ENCODE results near the gene C2CD5.
"Not testable (repeated sequence)": the region's sequence is repeated elsewhere in the genome, so short reads cannot be mapped to it uniquely, and the experiment has no call there.

The C2CD5 gene

GRCh38 chr12:22535478-22535877 is 8.9 kb downstream of the C2CD5 start:
- no peak for DNase-seq (ENCODE audit: low read depth)

- DNase-seq (ENCODE audit: low read depth), result no peak
Measured at GRCh38 chr12:22535038-22535437, 9.3 kb downstream of the C2CD5 start.

- DNase-seq (ENCODE audit: low read depth), result no peak
Measured at GRCh38 chr12:22533155-22533554, 11.2 kb downstream of the C2CD5 start.

- no peak for DNase-seq (ENCODE audit: low read depth)
Measured at GRCh38 chr12:22532317-22532716, 12.0 kb downstream of the C2CD5 start.

- no peak for DNase-seq (ENCODE audit: low read depth)
Measured at GRCh38 chr12:22531205-22531604, 13.1 kb downstream of the C2CD5 start.

- DNase-seq (ENCODE audit: low read depth), result no peak
Measured at GRCh38 chr12:22529281-22530060, 14.9 kb downstream of the C2CD5 start.

GRCh38 chr12:22527999-22528398 is 16.3 kb downstream of the C2CD5 start:
- peak; percentile 45 for DNase-seq (ENCODE audit: low read depth)

- DNase-seq (ENCODE audit: low read depth), result no peak
Measured at GRCh38 chr12:22526836-22527235, 17.5 kb downstream of the C2CD5 start.

- DNase-seq (ENCODE audit: low read depth), result no peak
Measured at GRCh38 chr12:22525426-22525825, 18.9 kb downstream of the C2CD5 start.

GRCh38 chr12:22518998-22519397 is 25.3 kb downstream of the C2CD5 start:
- DNase-seq (ENCODE audit: low read depth), result no peak

- DNase-seq (ENCODE audit: low read depth), result no peak
Measured at GRCh38 chr12:22518060-22518719, 26.2 kb downstream of the C2CD5 start.

GRCh38 chr12:22514875-22515274 is 29.5 kb downstream of the C2CD5 start:
- no peak for DNase-seq (ENCODE audit: low read depth)

GRCh38 chr12:22505826-22506225 is 38.5 kb downstream of the C2CD5 start:
- no peak for DNase-seq (ENCODE audit: low read depth)

GRCh38 chr12:22500100-22500499 is 44.2 kb downstream of the C2CD5 start:
- DNase-seq (ENCODE audit: low read depth), result no peak

GRCh38 chr12:22499445-22499844 is 44.9 kb downstream of the C2CD5 start:
- DNase-seq (ENCODE audit: low read depth), result no peak

- DNase-seq (ENCODE audit: low read depth), result no peak
Measured at GRCh38 chr12:22494319-22494718, 50.0 kb downstream of the C2CD5 start.

GRCh38 chr12:22491034-22491433 is 53.3 kb downstream of the C2CD5 start:
- DNase-seq (ENCODE audit: low read depth), result no peak

- DNase-seq (ENCODE audit: low read depth), result no peak
Measured at GRCh38 chr12:22488478-22488877, 55.9 kb downstream of the C2CD5 start.

- DNase-seq (ENCODE audit: low read depth), result not testable (repeated sequence)
Measured at GRCh38 chr12:22487683-22488082, 56.7 kb downstream of the C2CD5 start.

- DNase-seq (ENCODE audit: low read depth), result no peak
Measured at GRCh38 chr12:22481547-22482104, 62.7 kb downstream of the C2CD5 start.

GRCh38 chr12:22480814-22481213 is 63.5 kb downstream of the C2CD5 start:
- DNase-seq (ENCODE audit: low read depth), result not testable (repeated sequence)

- no peak for DNase-seq (ENCODE audit: low read depth)
Measured at GRCh38 chr12:22480016-22480415, 64.3 kb downstream of the C2CD5 start.

GRCh38 chr12:22477894-22478287 is 66.5 kb downstream of the C2CD5 start:
- DNase-seq (ENCODE audit: low read depth), result no peak

Data from GM04503 (cell line).